Stimulated activated naive CD8-positive, alpha-beta T cell treated with anti-CD3 and anti-CD28 coated beads, Interleukin-15, Interleukin-2, amounts not matched to agents 100 U/mL and 50 U/mL, for 24 hours (primary cell): Measurements from ENCODE around the gene BEGAIN.

Source experiments
- ATAC-seq: fragments of 150-1000 bp; cut with Tn5 transposase; one replicate; pipeline ENCODE4 v1.10.0; 2021
- DNase-seq: peaks from one replicate; pipeline ENCODE4 v3.0.0; 2021

Gene BEGAIN

GRCh38 chr14:100601064-100601463, 13.8 kb upstream of the BEGAIN start:
- no peak for DNase-seq
- ATAC-seq, result no peak

GRCh38 chr14:100599981-100600380, 12.8 kb upstream of the BEGAIN start:
- no peak for ATAC-seq
- DNase-seq, result no peak

GRCh38 chr14:100594625-100594951, 7.4 kb upstream of the BEGAIN start:
- DNase-seq (no peak), ATAC-seq (no peak)

- no peak for DNase-seq
- ATAC-seq, result no peak
Measured at GRCh38 chr14:100593751-100594624, 6.8 kb upstream of the BEGAIN start.

GRCh38 chr14:100592972-100593371, 5.8 kb upstream of the BEGAIN start:
- ATAC-seq (no peak), DNase-seq (no peak)

GRCh38 chr14:100592461-100592891, 5.3 kb upstream of the BEGAIN start:
- DNase-seq (no peak), ATAC-seq (peak; percentile 14)

GRCh38 chr14:100591453-100592371, 4.5 kb upstream of the BEGAIN start:
- no peak for ATAC-seq
- DNase-seq, result no peak

GRCh38 chr14:100590726-100591452, 3.7 kb upstream of the BEGAIN start:
- DNase-seq (no peak), ATAC-seq (no peak)

GRCh38 chr14:100589760-100590469, 2.7 kb upstream of the BEGAIN start:
- ATAC-seq (no peak), DNase-seq (no peak)

- DNase-seq, result no peak
- no peak for ATAC-seq
Measured at GRCh38 chr14:100589071-100589759, 2.0 kb upstream of the BEGAIN start.

GRCh38 chr14:100588671-100589070, 1.5 kb upstream of the BEGAIN start:
- no peak for ATAC-seq
- DNase-seq, result no peak

GRCh38 chr14:100587763-100588411, 670 bp upstream of the BEGAIN start:
- DNase-seq (no peak), ATAC-seq (no peak)

- DNase-seq, result peak; percentile 55
Measured at GRCh38 chr14:100586403-100587085, 673 bp downstream of the BEGAIN start.

GRCh38 chr14:100586153-100586402, 1.1 kb downstream of the BEGAIN start:
- no peak for DNase-seq
- no peak for ATAC-seq

More at GRCh38 chr14:100586403-100587085, 673 bp downstream of the BEGAIN start:
- peak; percentile 31 for ATAC-seq

- no peak for ATAC-seq
- DNase-seq, result no peak
Measured at GRCh38 chr14:100585448-100586152, 1.6 kb downstream of the BEGAIN start.

- DNase-seq (no peak), ATAC-seq (no peak)
Measured at GRCh38 chr14:100584056-100585031, 2.9 kb downstream of the BEGAIN start.

- DNase-seq, result no peak
Measured at GRCh38 chr14:100583245-100583644, 4.0 kb downstream of the BEGAIN start.

GRCh38 chr14:100582496-100583165, 4.6 kb downstream of the BEGAIN start:
- DNase-seq (no peak), ATAC-seq (no peak)

More at GRCh38 chr14:100583245-100583644, 4.0 kb downstream of the BEGAIN start:
- no peak for ATAC-seq
